HPDE6-E6E7 (cell line): ENCODE measurements around the gene INTS4.
"Not testable (repeated sequence)": the region's sequence is repeated elsewhere in the genome, so short reads cannot be mapped to it uniquely, and the experiment has no call there.

Experiments
- DNase-seq: peaks from one replicate; pipeline ENCODE4 v3.0.0; 2011; ENCODE audit warnings: missing footprints; ENCODE audit errors: extremely low spot score

INTS4 gene

DNA sequence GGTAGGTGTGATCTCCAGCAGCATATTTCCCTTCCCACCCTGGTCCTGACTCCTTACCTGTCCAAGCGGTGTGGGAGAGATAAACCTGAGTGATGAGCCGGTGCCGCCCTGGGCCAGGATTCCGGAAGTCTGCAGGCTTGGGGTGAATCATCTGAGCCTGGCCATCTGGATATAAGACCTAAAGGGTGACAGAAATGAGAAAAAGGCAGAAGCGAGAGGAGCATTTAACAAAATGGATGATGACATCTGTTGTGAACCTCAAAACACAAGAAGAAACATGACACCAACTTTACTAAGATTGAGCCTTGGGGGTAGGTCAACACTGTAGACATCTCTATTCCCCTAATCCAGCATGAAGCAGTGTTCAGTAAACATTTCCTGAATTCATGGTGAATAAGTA is 110.7 kb downstream of the INTS4 start:
- no peak for DNase-seq

- no peak for DNase-seq
These were observed 112.1 kb downstream of the INTS4 start for GRCh38 chr11:77882396-77882795.

DNA sequence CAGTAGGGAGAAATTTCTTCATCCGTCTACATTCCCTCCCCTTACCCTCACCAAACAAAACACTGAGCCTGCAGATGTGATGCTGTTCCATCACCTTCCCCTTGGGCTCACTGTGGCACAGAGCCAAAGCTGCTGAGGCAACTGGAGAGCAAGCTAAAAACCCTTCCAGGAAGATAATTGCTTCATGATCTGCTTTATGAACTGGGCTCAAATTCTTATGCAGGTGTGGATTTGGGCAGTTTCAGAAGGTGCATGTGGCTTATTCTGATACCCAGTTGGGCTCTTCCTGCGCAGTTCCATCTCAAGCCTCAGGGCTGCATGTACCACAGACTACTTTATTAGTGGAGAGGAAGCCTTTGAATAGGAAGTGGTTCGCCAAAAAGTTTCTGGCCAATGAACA is 115.2 kb downstream of the INTS4 start:
- DNase-seq: no peak

- not testable (repeated sequence) for DNase-seq
These were observed 116.2 kb downstream of the INTS4 start for GRCh38 chr11:77878247-77878646.

GRCh38 chr11:77876045-77876444 is 118.4 kb downstream of the INTS4 start:
- no peak for DNase-seq

GRCh38 chr11:77874206-77874605 is 120.3 kb downstream of the INTS4 start:
- DNase-seq: no peak

DNA sequence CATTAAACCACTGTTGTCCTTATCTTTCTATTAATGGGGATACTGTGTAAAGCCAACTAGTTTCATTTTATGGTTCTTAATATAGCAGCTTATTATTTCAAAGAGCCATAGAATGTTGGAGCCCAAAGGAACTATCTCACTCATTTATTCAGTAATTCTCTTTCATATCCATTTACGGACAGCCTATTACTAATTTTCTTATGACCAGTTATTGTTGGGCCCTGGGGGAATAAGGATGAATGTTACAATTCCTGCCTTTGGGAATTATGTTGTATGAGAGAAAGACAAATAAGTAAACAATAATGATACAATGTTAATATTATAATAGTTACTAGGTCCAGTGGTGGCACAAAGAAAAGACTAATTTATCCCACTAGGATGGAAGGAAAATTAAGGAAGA is 121.1 kb downstream of the INTS4 start:
- no peak for DNase-seq

DNA sequence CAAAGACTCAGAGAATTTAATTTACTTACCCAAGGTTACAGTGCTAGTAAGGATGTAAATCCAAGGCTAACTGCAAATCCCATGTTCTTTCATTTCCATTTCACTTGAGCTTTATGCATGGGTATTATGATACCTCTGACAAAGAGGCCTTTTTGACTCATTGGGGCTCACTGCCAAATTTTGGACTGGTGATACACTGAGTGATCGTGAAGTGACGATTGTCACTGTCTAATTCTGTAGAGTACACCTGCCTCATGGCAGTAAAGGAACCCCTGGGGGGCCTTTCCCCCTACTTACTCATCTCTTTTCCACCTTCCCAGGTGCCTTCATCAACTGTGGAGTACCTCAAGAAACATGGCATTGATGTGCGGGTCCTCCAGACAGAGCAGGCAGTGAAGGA is 122.6 kb downstream of the INTS4 start:
- DNase-seq: no peak

DNA sequence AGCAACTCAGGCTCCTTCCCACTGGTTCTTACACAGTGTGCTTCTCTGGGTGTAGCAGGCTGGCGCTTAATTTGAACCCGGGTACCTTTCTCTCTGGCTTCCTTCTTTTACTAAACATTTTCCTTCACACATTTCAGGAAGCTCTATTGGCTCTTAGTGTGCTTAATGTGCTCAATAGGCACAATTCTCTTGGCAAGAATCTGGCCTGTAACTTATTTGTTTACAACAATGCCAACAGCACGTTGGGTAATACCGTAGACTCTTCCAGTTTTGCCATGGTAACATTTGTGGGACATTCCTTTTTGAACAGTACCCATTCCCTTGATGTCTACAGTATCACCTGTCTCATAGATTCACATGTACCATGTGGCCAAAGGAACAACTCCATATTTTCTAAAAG is 125.7 kb downstream of the INTS4 start:
- DNase-seq: no peak

DNA sequence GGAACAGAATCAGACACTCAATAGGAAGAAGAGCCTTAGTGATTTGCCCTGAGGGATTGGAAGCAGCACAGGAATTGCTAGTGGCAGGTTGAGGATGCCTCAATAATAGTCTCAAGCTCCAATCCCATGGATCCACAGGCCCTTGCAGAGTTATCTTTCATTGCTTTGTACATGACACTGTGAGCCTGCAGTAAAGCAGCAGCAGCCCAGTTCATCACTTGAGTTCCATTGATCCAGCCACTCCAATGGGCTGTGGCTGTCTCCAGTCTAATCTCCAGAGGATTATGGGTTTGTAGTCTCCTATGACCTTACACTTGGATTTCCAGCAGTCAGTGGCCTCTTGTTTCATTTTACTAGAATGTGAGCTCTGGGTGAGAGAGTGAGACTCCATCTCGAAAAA is 128.1 kb downstream of the INTS4 start:
- DNase-seq: no peak

GRCh38 chr11:77865805-77866204 is 128.7 kb downstream of the INTS4 start:
- no peak for DNase-seq

- DNase-seq: not testable (repeated sequence)
These were observed 133.0 kb downstream of the INTS4 start for GRCh38 chr11:77861444-77861843.

- not testable (repeated sequence) for DNase-seq
These were observed 136.5 kb downstream of the INTS4 start for GRCh38 chr11:77857906-77858457.

DNA sequence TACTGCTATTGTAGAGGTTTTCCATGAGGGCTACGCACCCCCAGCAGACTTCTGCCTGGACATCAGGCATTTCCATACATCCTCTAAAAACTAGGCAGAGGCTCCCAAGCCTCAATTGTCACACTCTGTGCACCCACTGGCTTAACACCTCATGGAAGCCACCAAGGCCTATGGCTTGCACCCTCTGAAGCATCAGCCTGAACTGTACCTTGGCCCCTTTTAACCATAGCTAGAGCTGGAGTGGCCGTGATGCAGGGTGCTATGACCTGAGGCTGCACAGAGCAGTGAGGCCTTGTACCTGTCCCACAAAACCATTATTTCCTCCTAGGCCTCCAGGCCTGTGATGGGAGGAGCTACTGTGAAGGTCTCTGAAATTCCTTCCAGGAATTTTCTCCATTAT is 139.6 kb downstream of the INTS4 start:
- no peak for DNase-seq

GRCh38 chr11:77851503-77851902 is 143.0 kb downstream of the INTS4 start:
- DNase-seq: no peak

DNA sequence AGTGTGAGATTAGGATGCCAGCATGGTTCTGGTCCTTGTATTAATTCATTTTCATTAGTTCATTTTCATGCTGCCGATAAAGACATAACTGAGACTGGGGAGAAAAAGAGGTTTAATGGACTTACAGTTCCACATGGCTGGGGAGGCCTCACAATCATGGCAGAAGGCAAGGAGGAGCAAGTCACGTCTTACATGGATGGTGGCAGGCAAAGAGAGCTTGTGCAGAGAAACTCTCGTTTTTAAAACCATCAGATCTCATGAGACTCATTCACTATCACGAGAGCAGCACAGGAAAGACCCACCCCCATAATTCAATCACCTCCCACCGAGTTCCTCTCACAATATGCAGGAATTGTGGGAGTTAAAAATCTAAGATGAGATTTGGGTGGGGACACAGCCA is 150.8 kb downstream of the INTS4 start:
- DNase-seq: not testable (repeated sequence)

GRCh38 chr11:77842441-77843121 is 151.9 kb downstream of the INTS4 start:
- DNase-seq: no peak

GRCh38 chr11:77833302-77833701 is 161.2 kb downstream of the INTS4 start:
- no peak for DNase-seq

DNA sequence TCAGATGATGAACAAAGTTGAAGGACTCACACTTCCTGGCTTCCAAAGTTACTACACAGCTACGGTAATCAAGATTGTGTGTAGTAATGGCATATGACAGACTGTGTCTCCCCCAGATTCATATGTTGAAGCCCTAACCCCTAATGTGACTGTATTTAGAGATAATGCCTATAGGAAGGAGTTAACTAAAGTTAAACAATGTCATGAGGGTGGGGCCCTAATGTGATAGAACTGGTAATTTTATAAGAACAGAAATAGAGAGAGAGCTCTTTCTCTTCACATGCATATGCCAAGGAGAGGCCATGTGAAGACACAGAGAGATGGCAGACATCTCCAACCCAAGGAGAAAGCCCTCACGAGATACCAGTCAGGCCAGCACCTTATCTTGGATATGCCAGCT is 165.5 kb downstream of the INTS4 start:
- no peak for DNase-seq
